ENCODE data around the gene PCBP3.
"Not testable (repeated sequence)": the region's sequence is repeated elsewhere in the genome, so short reads cannot be mapped to it uniquely, and the experiment has no call there.

The PCBP3 gene

GRCh38 chr21:45695086-45695485 is 51.6 kb downstream of the PCBP3 start:
- TF ChIP-seq JUND (IDR thresholded peaks at IDR 0.05; ENCODE audit: low read depth) = no peak
- no peak for DNase-seq (ENCODE audit: low read depth in 1 of 2, low spot score in 1 of 2)
- in situ Hi-C loops (cut with HindIII; ENCODE audit: low pct_unique_long_range_greater_than_20kb, low sequenced_read_pairs) = no loop called here

- TF ChIP-seq JUND (IDR thresholded peaks at IDR 0.05; ENCODE audit: low read depth) = no peak
- DNase-seq (ENCODE audit: low read depth in 1 of 2, low spot score in 1 of 2) = no peak
- in situ Hi-C loops (cut with HindIII; ENCODE audit: low pct_unique_long_range_greater_than_20kb, low sequenced_read_pairs) = no loop called here
These were observed 55.1 kb downstream of the PCBP3 start for GRCh38 chr21:45698493-45699184.

GRCh38 chr21:45699251-45699942 is 55.9 kb downstream of the PCBP3 start:
- no peak for DNase-seq (ENCODE audit: low read depth in 1 of 2, low spot score in 1 of 2)
- in situ Hi-C loops (cut with HindIII; ENCODE audit: low pct_unique_long_range_greater_than_20kb, low sequenced_read_pairs) = no loop called here
- TF ChIP-seq JUND (IDR thresholded peaks at IDR 0.05; ENCODE audit: low read depth) = no peak

- in situ Hi-C loops (cut with HindIII; ENCODE audit: low pct_unique_long_range_greater_than_20kb, low sequenced_read_pairs) = no loop called here
- no peak for TF ChIP-seq JUND (IDR thresholded peaks at IDR 0.05; ENCODE audit: low read depth)
- DNase-seq (ENCODE audit: low read depth in 1 of 2, low spot score in 1 of 2) = no peak
These were observed 56.4 kb downstream of the PCBP3 start for GRCh38 chr21:45699966-45700365.

GRCh38 chr21:45700461-45700860 is 56.9 kb downstream of the PCBP3 start:
- in situ Hi-C loops (cut with HindIII; ENCODE audit: low pct_unique_long_range_greater_than_20kb, low sequenced_read_pairs) = no loop called here
- TF ChIP-seq JUND (IDR thresholded peaks at IDR 0.05; ENCODE audit: low read depth) = no peak
- no peak for DNase-seq (ENCODE audit: low read depth in 1 of 2, low spot score in 1 of 2)

GRCh38 chr21:45704311-45705108 is 61.0 kb downstream of the PCBP3 start:
- in situ Hi-C loops (cut with HindIII; ENCODE audit: low pct_unique_long_range_greater_than_20kb, low sequenced_read_pairs) = no loop called here
- DNase-seq (ENCODE audit: low read depth in 1 of 2, low spot score in 1 of 2) = no peak

GRCh38 chr21:45706299-45706698 is 62.8 kb downstream of the PCBP3 start:
- no peak for DNase-seq (ENCODE audit: low read depth in 1 of 2, low spot score in 1 of 2)
- in situ Hi-C loops (cut with HindIII; ENCODE audit: low pct_unique_long_range_greater_than_20kb, low sequenced_read_pairs) = no loop called here
- TF ChIP-seq JUND (IDR thresholded peaks at IDR 0.05; ENCODE audit: low read depth) = no peak

More at GRCh38 chr21:45704311-45705108, 61.0 kb downstream of the PCBP3 start:
- TF ChIP-seq JUND (IDR thresholded peaks at IDR 0.05; ENCODE audit: low read depth) = no peak

GRCh38 chr21:45709173-45709572 is 65.6 kb downstream of the PCBP3 start:
- no peak for DNase-seq (ENCODE audit: low read depth in 1 of 2, low spot score in 1 of 2)
- in situ Hi-C loops (cut with HindIII; ENCODE audit: low pct_unique_long_range_greater_than_20kb, low sequenced_read_pairs) = no loop called here
- TF ChIP-seq JUND (IDR thresholded peaks at IDR 0.05; ENCODE audit: low read depth) = no peak

GRCh38 chr21:45709696-45710268 is 66.3 kb downstream of the PCBP3 start:
- TF ChIP-seq JUND (IDR thresholded peaks at IDR 0.05; ENCODE audit: low read depth) = no peak
- in situ Hi-C loops (cut with HindIII; ENCODE audit: low pct_unique_long_range_greater_than_20kb, low sequenced_read_pairs) = no loop called here
- DNase-seq (ENCODE audit: low read depth in 1 of 2, low spot score in 1 of 2) = no peak

GRCh38 chr21:45710306-45710705 is 66.8 kb downstream of the PCBP3 start:
- in situ Hi-C loops (cut with HindIII; ENCODE audit: low pct_unique_long_range_greater_than_20kb, low sequenced_read_pairs); DNase-seq (ENCODE audit: low read depth in 1 of 2, low spot score in 1 of 2): not testable (repeated sequence)

GRCh38 chr21:45713613-45714012 is 70.1 kb downstream of the PCBP3 start:
- in situ Hi-C loops (cut with HindIII; ENCODE audit: low pct_unique_long_range_greater_than_20kb, low sequenced_read_pairs) = no loop called here
- no peak for TF ChIP-seq JUND (IDR thresholded peaks at IDR 0.05; ENCODE audit: low read depth)
- DNase-seq (ENCODE audit: low read depth in 1 of 2, low spot score in 1 of 2) = no peak

GRCh38 chr21:45715441-45715840 is 71.9 kb downstream of the PCBP3 start:
- TF ChIP-seq JUND (IDR thresholded peaks at IDR 0.05; ENCODE audit: low read depth) = no peak

GRCh38 chr21:45718413-45718812 is 74.9 kb downstream of the PCBP3 start:
- no peak for DNase-seq (ENCODE audit: low read depth in 1 of 2, low spot score in 1 of 2)
- no peak for TF ChIP-seq JUND (IDR thresholded peaks at IDR 0.05; ENCODE audit: low read depth)
- in situ Hi-C loops (cut with HindIII; ENCODE audit: low pct_unique_long_range_greater_than_20kb, low sequenced_read_pairs) = no loop called here

More at GRCh38 chr21:45715441-45715840, 71.9 kb downstream of the PCBP3 start:
- no peak for DNase-seq (ENCODE audit: low read depth in 1 of 2, low spot score in 1 of 2)
- in situ Hi-C loops (cut with HindIII; ENCODE audit: low pct_unique_long_range_greater_than_20kb, low sequenced_read_pairs) = no loop called here

Measured in T47D (cell line).